GM23338 (cell line): ENCODE results near the gene ARRDC4. TPM values are rescaled to one million over a fixed set of nuclear protein-coding genes. Genes with fewer than 3 reads are reported as not detected.

Source experiments
- ATAC-seq: fragments of 200-7000 bp; cut with Tn5 transposase; 3 replicates; pipeline ENCODE4 v1.9.1; 2020
- DNase-seq: peaks from one replicate; pipeline ENCODE4 v3.0.0-alpha.2; 2015; ENCODE audit warnings: low spot score
- H2AFZ ChIP-seq: fragments of 200-600 bp; sonication (generic); 2 replicates; pipeline ENCODE4 v1.8.0; 2016; ENCODE audit warnings: antibody characterized with exemption, mild to moderate bottlenecking, moderate library complexity
- H3F3A ChIP-seq: fragments of 200-600 bp; sonication (generic); replicated peaks from 2 replicates; pipeline ENCODE4 v1.8.0; 2017; ENCODE audit warnings: antibody characterized with exemption, mixed run types, low read depth
- H3K27ac ChIP-seq: fragments of 200-600 bp; sonication (generic); 2 replicates; pipeline ENCODE4 v1.6.1; 2016; ENCODE audit warnings: low read depth
- H3K27me3 ChIP-seq: fragments of 200-600 bp; sonication (generic); 2 replicates; pipeline ENCODE4 v1.8.0; 2016; ENCODE audit warnings: mild to moderate bottlenecking, mixed run types, moderate library complexity; ENCODE audit not compliant: insufficient read depth
- H3K36me3 ChIP-seq: fragments of 200-600 bp; sonication (generic); 2 replicates; pipeline ENCODE4 v1.8.0; 2016; ENCODE audit warnings: mild to moderate bottlenecking; ENCODE audit not compliant: insufficient read depth
- H3K4me1 ChIP-seq: fragments of 200-600 bp; sonication (generic); 2 replicates; pipeline ENCODE4 v1.8.0; 2016; ENCODE audit warnings: mild to moderate bottlenecking, moderate library complexity; ENCODE audit not compliant: insufficient read depth
- H3K4me2 ChIP-seq: fragments of 200-600 bp; sonication (generic); 2 replicates; pipeline ENCODE4 v1.7.1; 2017; ENCODE audit warnings: mixed run types
- H3K4me3 ChIP-seq: fragments of 200-600 bp; sonication (generic); 2 replicates; pipeline ENCODE4 v1.6.1; 2016; ENCODE audit warnings: mixed run types
- H3K79me2 ChIP-seq: fragments of 200-600 bp; sonication (generic); replicated peaks from 2 replicates; pipeline ENCODE4 v1.8.0; 2017; ENCODE audit warnings: mild to moderate bottlenecking; ENCODE audit not compliant: insufficient read depth
- H3K9me2 ChIP-seq: fragments of 200-600 bp; sonication (generic); 2 replicates; pipeline ENCODE4 v1.8.0; 2017; ENCODE audit not compliant: insufficient read depth
- H4K20me1 ChIP-seq: fragments of 200-600 bp; sonication (generic); replicated peaks from 2 replicates; pipeline ENCODE4 v1.8.0; 2017; ENCODE audit warnings: mild to moderate bottlenecking; ENCODE audit not compliant: insufficient read depth
- H3K27ac Mint-ChIP-seq: 2 replicates; pipeline ENCODE4 v1.8.0; 2020; ENCODE audit warnings: inconsistent platforms, mild to moderate bottlenecking, moderate library complexity, mixed read lengths
- H3K27me3 Mint-ChIP-seq: 3 replicates; pipeline ENCODE4 v1.8.0; 2022; ENCODE audit warnings: low read depth, mild to moderate bottlenecking, moderate library complexity, mixed read lengths, inconsistent platforms; ENCODE audit not compliant: insufficient read depth, poor library complexity
- H3K36me3 Mint-ChIP-seq: 3 replicates; pipeline ENCODE4 v1.8.0; 2021; ENCODE audit warnings: low read depth, mild to moderate bottlenecking, inconsistent platforms, moderate library complexity, mixed read lengths
- H3K4me1 Mint-ChIP-seq: 3 replicates; pipeline ENCODE4 v1.8.0; 2020; ENCODE audit warnings: mild to moderate bottlenecking, inconsistent platforms, mixed read lengths
- H3K4me3 Mint-ChIP-seq: 3 replicates; pipeline ENCODE4 v1.8.0; 2021; ENCODE audit warnings: moderate library complexity, mild to moderate bottlenecking, inconsistent platforms, mixed read lengths
- H3K9me3 Mint-ChIP-seq: 3 replicates; pipeline ENCODE4 v1.8.0; 2020; ENCODE audit warnings: moderate library complexity, mild to moderate bottlenecking, inconsistent platforms, mixed read lengths
- EZH2phosphoT487 ChIP-seq: fragments of 200-600 bp; sonication (generic); IDR thresholded peaks from one replicate; pipeline ENCODE4 v1.8.1; 2018; ENCODE audit warnings: antibody characterized with exemption; ENCODE audit not compliant: unreplicated experiment
- ZNF331 ChIP-seq: fragments of 250-450 bp; sonication (Bioruptor Pico); IDR thresholded peaks from 2 replicates; pipeline ENCODE4 v1.5.0; 2020; ENCODE audit warnings: low read depth, mild to moderate bottlenecking, moderate library complexity
- polyA plus RNA-seq: library from polyadenylated mRNA; unstranded; fragments of >200 nt; fragmentation: Nextera tagmentation; extraction: Ambion mirVana; gene quantifications from 2 replicates; pipeline ENCODE4 v1.2.1, GENCODE V29; 2016
- total RNA-seq: library from RNA; depleted of rRNA; stranded (reverse); fragments of >200 nt; shearing (Covaris generic); gene quantifications from 2 replicates; pipeline ENCODE4 v1.2.3, GENCODE V29; 2014
- TF ChIP-seq, protein P1 (sequence below): fragments of 250-450 bp; sonication (Bioruptor Pico); IDR thresholded peaks from 2 replicates; pipeline ENCODE4 v1.5.0; 2020; ENCODE audit warnings: mild to moderate bottlenecking, moderate library complexity
- TF ChIP-seq, protein P2 (sequence below): IDR thresholded peaks from one replicate; pipeline ENCODE4 v1.6.1; 2018; ENCODE audit warnings: antibody characterized with exemption; ENCODE audit not compliant: unreplicated experiment

Gene ARRDC4
- total and polyA plus RNA-seq, 2 experiments from 2014 or later, result 2.0 to 6.9 TPM

DNA sequence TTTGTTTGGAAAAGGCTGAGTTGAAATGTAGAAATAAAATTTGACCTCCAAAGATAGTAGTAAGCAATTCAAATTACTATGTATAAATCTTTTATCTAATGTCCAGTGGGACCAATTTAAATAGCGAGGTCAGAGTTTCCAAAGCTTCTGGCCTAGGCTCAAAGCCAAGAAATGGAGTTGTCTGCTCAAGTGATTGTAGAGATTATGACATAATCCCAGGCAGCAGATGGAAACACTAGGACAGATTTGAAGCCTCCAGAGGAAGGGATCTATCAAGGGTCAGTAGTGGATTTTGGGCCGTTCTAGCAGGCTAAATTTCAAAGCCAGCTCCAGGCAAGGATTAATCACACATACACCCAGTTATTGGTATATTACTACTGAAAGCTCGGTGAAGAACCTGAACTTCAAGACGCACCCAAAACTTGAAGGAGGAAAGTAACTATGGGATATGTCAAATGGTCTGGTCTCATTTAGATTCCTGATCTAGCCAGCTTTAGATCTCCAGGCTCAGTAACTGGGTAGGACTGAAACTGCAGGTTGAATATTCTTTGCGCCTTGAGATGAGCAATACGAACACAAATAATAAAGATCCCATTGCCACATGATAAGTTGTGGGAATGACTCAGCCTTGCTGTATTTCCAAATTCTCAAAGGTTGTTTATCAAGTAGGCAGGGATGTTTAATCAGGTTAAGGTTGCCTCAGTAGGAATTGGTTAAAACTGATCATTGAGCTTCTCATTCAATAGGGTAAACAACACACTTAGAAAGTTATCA, 30.9 kb upstream of the ARRDC4 start (continued):
- TF ChIP-seq, protein P1, sequence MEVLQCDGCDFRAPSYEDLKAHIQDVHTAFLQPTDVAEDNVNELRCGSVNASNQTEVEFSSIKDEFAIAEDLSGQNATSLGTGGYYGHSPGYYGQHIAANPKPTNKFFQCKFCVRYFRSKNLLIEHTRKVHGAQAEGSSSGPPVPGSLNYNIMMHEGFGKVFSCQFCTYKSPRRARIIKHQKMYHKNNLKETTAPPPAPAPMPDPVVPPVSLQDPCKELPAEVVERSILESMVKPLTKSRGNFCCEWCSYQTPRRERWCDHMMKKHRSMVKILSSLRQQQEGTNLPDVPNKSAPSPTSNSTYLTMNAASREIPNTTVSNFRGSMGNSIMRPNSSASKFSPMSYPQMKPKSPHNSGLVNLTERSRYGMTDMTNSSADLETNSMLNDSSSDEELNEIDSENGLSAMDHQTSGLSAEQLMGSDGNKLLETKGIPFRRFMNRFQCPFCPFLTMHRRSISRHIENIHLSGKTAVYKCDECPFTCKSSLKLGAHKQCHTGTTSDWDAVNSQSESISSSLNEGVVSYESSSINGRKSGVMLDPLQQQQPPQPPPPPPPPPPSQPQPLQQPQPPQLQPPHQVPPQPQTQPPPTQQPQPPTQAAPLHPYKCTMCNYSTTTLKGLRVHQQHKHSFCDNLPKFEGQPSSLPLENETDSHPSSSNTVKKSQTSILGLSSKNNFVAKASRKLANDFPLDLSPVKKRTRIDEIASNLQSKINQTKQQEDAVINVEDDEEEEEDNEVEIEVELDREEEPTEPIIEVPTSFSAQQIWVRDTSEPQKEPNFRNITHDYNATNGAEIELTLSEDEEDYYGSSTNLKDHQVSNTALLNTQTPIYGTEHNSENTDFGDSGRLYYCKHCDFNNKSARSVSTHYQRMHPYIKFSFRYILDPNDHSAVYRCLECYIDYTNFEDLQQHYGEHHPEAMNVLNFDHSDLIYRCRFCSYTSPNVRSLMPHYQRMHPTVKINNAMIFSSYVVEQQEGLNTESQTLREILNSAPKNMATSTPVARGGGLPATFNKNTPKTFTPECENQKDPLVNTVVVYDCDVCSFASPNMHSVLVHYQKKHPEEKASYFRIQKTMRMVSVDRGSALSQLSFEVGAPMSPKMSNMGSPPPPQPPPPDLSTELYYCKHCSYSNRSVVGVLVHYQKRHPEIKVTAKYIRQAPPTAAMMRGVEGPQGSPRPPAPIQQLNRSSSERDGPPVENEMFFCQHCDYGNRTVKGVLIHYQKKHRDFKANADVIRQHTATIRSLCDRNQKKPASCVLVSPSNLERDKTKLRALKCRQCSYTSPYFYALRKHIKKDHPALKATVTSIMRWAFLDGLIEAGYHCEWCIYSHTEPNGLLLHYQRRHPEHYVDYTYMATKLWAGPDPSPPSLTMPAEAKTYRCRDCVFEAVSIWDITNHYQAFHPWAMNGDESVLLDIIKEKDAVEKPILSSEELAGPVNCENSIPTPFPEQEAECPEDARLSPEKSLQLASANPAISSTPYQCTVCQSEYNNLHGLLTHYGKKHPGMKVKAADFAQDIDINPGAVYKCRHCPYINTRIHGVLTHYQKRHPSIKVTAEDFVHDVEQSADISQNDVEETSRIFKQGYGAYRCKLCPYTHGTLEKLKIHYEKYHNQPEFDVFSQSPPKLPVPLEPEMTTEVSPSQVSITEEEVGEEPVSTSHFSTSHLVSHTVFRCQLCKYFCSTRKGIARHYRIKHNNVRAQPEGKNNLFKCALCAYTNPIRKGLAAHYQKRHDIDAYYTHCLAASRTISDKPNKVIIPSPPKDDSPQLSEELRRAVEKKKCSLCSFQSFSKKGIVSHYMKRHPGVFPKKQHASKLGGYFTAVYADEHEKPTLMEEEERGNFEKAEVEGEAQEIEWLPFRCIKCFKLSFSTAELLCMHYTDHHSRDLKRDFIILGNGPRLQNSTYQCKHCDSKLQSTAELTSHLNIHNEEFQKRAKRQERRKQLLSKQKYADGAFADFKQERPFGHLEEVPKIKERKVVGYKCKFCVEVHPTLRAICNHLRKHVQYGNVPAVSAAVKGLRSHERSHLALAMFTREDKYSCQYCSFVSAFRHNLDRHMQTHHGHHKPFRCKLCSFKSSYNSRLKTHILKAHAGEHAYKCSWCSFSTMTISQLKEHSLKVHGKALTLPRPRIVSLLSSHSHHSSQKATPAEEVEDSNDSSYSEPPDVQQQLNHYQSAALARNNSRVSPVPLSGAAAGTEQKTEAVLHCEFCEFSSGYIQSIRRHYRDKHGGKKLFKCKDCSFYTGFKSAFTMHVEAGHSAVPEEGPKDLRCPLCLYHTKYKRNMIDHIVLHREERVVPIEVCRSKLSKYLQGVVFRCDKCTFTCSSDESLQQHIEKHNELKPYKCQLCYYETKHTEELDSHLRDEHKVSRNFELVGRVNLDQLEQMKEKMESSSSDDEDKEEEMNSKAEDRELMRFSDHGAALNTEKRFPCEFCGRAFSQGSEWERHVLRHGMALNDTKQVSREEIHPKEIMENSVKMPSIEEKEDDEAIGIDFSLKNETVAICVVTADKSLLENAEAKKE, result no peak
- no peak for TF ChIP-seq EZH2phosphoT487

DNA sequence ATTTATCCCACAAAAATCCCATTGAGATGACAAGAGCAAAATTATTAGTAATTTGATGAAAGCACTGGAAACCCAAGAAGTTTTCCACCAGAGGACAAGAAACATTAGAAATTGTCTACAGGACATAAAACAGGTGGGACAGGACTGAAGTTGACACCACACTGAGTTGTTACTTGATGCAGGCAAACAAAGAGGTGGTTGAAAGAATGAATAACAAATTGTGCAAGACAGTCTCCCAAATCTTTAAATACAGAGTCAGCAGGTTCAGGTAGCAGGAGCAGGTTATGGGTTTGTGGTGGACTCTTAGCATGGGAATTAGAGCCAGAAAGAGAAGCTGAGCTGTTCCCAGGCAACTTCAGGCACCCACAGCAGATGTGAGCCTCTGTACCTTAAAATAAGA, 30.3 kb upstream of the ARRDC4 start:
- H3K27me3 Mint-ChIP-seq, result peaks cover 3% of the 10 kb centered on the region
- H3K9me3 Mint-ChIP-seq, result peaks cover 45% of the 10 kb centered on the region
- H3K36me3 Mint-ChIP-seq, result peaks cover 19% of the 10 kb centered on the region; the same call in 2 of the 3 replicates
- Histone ChIP-seq H3K4me3 (no peak overlapping the region), H3K9me2 (no peaks in the 10 kb centered on the region; the same call in 1 of the 2 replicates), H3K27me3 (no peaks in the 10 kb centered on the region), H3K4me2 (no peak overlapping the region), H3K4me1 (no peaks in the 10 kb centered on the region), H3K27ac (no peak overlapping the region), H2AFZ (no peak overlapping the region), H3K36me3 (no peaks in the 10 kb centered on the region), H4K20me1 (no peaks in the 10 kb centered on the region), H3K79me2 (no peaks in the 10 kb centered on the region), H3F3A (no peaks in the 10 kb centered on the region)
- DNase-seq (no peak), ATAC-seq (no peak)
- no peak overlapping the region for H3K4me3 Mint-ChIP-seq
- H3K27ac Mint-ChIP-seq, result no peak overlapping the region
- no peaks in the 10 kb centered on the region for H3K4me1 Mint-ChIP-seq
- TF ChIP-seq ZNF331 (CRISPR knock-in tag), result no peak
- TF ChIP-seq, protein P2, sequence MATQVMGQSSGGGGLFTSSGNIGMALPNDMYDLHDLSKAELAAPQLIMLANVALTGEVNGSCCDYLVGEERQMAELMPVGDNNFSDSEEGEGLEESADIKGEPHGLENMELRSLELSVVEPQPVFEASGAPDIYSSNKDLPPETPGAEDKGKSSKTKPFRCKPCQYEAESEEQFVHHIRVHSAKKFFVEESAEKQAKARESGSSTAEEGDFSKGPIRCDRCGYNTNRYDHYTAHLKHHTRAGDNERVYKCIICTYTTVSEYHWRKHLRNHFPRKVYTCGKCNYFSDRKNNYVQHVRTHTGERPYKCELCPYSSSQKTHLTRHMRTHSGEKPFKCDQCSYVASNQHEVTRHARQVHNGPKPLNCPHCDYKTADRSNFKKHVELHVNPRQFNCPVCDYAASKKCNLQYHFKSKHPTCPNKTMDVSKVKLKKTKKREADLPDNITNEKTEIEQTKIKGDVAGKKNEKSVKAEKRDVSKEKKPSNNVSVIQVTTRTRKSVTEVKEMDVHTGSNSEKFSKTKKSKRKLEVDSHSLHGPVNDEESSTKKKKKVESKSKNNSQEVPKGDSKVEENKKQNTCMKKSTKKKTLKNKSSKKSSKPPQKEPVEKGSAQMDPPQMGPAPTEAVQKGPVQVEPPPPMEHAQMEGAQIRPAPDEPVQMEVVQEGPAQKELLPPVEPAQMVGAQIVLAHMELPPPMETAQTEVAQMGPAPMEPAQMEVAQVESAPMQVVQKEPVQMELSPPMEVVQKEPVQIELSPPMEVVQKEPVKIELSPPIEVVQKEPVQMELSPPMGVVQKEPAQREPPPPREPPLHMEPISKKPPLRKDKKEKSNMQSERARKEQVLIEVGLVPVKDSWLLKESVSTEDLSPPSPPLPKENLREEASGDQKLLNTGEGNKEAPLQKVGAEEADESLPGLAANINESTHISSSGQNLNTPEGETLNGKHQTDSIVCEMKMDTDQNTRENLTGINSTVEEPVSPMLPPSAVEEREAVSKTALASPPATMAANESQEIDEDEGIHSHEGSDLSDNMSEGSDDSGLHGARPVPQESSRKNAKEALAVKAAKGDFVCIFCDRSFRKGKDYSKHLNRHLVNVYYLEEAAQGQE, result no peak
